Chondrocyte (in vitro differentiated cells): Measurements from ENCODE around the gene CREB1. TPM values are rescaled to one million over a fixed set of nuclear protein-coding genes. Genes with fewer than 3 reads are reported as not detected.

Experiments used
- DNase-seq: peaks from one replicate; pipeline ENCODE4 v3.0.0; 2021; ENCODE audit warnings: mixed read lengths, low spot score
- H3K27ac Mint-ChIP-seq: one replicate; pipeline ENCODE4 v1.8.0; 2021; ENCODE audit warnings: mild to moderate bottlenecking, moderate library complexity, mixed read lengths; ENCODE audit not compliant: unreplicated experiment
- H3K27me3 Mint-ChIP-seq: 2 replicates; pipeline ENCODE4 v1.8.0; 2021; ENCODE audit warnings: low read depth, mixed read lengths
- H3K36me3 Mint-ChIP-seq: 2 replicates; pipeline ENCODE4 v1.8.0; 2021; ENCODE audit warnings: low read depth, mixed read lengths
- H3K4me1 Mint-ChIP-seq: 2 replicates; pipeline ENCODE4 v1.8.0; 2021; ENCODE audit warnings: low read depth, mild to moderate bottlenecking, mixed read lengths
- H3K4me3 Mint-ChIP-seq: one replicate; pipeline ENCODE4 v1.8.0; 2021; ENCODE audit warnings: mild to moderate bottlenecking, moderate library complexity, mixed read lengths; ENCODE audit not compliant: unreplicated experiment
- H3K9me3 Mint-ChIP-seq: 2 replicates; pipeline ENCODE4 v1.8.0; 2021; ENCODE audit warnings: low read depth, mixed read lengths
- total RNA-seq: library from RNA; stranded (reverse); gene quantifications from 3 replicates; pipeline ENCODE4 v1.2.1, GENCODE V29; 2021
- TF ChIP-seq, protein P1 (sequence below): fragments of 200-600 bp; sonication (generic); IDR thresholded peaks from 2 replicates; pipeline ENCODE4 v1.5.0; 2021; ENCODE audit warnings: antibody characterized with exemption, mild to moderate bottlenecking, moderate library complexity

The CREB1 gene
- total RNA-seq, 1 donor from 2014 or later, result 54.2 TPM

DNA sequence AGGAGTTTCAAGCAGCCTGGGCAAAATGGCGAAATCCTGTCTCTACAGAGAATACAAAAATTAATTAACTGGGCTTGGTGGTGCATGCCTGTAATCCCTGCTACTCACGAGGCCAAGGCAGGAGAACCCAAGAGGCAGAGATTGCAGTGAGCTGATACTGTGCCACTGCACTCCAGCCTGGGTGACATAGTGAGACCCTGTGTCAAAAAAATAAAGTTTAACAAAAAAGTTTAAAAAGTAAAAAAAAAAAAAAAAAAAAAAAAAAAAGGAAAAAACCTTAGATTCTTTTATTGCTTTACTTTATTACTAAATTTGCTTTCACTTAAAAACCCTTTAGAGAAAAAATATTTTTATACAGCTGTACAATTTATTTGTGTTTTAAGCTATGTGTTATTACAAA, 10.7 kb downstream of the CREB1 start:
- Mint-ChIP-seq H3K4me1 (peaks cover 12% of the 10 kb centered on the region), H3K27ac (no peak overlapping the region), H3K36me3 (no peaks in the 10 kb centered on the region), H3K9me3 (no peaks in the 10 kb centered on the region), H3K4me3 (no peak overlapping the region), H3K27me3 (no peaks in the 10 kb centered on the region)
- TF ChIP-seq, protein P1, sequence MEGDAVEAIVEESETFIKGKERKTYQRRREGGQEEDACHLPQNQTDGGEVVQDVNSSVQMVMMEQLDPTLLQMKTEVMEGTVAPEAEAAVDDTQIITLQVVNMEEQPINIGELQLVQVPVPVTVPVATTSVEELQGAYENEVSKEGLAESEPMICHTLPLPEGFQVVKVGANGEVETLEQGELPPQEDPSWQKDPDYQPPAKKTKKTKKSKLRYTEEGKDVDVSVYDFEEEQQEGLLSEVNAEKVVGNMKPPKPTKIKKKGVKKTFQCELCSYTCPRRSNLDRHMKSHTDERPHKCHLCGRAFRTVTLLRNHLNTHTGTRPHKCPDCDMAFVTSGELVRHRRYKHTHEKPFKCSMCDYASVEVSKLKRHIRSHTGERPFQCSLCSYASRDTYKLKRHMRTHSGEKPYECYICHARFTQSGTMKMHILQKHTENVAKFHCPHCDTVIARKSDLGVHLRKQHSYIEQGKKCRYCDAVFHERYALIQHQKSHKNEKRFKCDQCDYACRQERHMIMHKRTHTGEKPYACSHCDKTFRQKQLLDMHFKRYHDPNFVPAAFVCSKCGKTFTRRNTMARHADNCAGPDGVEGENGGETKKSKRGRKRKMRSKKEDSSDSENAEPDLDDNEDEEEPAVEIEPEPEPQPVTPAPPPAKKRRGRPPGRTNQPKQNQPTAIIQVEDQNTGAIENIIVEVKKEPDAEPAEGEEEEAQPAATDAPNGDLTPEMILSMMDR, result no peak
- DNase-seq, result no peak

DNA sequence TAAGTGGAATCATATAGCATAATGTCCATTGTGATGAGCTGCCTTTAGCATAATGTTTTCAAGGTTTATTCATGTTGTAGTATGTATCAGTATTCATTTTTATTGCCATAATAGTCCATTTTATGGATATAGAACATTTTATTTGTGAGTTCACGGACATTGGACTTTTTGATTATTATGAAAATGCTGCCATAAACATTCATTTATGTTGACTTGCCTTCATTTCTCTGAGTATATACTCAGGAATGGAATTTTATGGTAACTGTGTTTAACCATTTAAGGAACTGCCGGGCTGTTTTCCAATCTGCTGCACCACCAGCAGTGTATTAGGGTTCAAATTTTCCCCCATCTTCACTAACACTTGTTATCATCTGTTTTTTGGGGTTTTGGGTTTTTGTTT, 12.2 kb downstream of the CREB1 start:
- no peaks in the 10 kb centered on the region for H3K36me3 Mint-ChIP-seq
- H3K4me3 Mint-ChIP-seq, result no peak overlapping the region
- H3K27me3 Mint-ChIP-seq, result no peaks in the 10 kb centered on the region

DNA sequence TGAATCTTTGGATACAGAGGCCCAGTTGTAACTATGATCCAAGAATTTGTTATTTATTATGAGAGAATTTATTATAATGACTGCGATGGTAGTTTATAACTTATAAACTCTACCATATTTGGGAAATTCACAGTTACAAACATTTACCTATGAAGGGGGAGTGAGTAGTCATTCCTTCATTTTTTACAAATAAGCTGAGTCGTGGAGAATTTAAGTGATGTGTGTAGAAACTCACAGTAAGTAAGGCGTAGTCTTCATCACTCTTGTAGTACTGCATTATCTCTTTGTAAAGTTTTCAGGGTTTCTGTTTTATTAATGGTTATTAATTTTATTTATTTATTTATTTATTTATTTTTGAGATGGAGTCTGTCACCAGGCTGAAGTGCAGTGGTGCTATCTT, 13.5 kb downstream of the CREB1 start:
- TF ChIP-seq, protein P1, result no peak
- Mint-ChIP-seq H3K27me3 (no peaks in the 10 kb centered on the region), H3K27ac (no peak overlapping the region)

More for the DNA sequence above, 12.2 kb downstream of the CREB1 start:
- Mint-ChIP-seq H3K27ac (no peak overlapping the region), H3K4me1 (peaks cover 19% of the 10 kb centered on the region), H3K9me3 (no peaks in the 10 kb centered on the region)
- no peak for DNase-seq
- TF ChIP-seq, protein P1, result no peak

DNA sequence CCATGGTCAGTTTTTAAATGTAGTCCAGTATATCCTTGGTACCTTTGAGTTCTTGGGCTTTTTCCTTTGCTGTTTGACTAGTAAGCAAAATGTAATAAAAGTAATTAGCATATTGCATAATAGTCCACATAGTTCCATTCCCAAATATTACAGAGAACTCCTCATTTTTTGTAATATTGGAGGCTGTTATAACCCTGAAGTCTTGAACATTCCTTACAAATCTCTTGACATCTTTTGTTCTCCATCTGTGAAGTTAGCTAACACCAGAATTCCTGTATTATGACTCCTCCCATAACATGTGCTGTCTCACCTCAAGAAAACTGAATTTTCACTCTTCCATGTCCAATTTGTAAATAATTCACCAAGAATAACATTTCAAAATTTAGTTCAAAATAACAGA, 17.1 kb downstream of the CREB1 start:
- H3K4me1 Mint-ChIP-seq, result peaks cover 44% of the 10 kb centered on the region
- no peak for DNase-seq
- H3K27ac Mint-ChIP-seq, result peak overlapping the region; percentile 37
- TF ChIP-seq, protein P1, result no peak
- H3K9me3 Mint-ChIP-seq, result no peaks in the 10 kb centered on the region
- no peak overlapping the region for H3K4me3 Mint-ChIP-seq
- no peaks in the 10 kb centered on the region for H3K36me3 Mint-ChIP-seq
- no peaks in the 10 kb centered on the region for H3K27me3 Mint-ChIP-seq

More for the DNA sequence above, 13.5 kb downstream of the CREB1 start:
- Mint-ChIP-seq H3K36me3 (no peaks in the 10 kb centered on the region), H3K4me1 (peaks cover 27% of the 10 kb centered on the region), H3K9me3 (no peaks in the 10 kb centered on the region), H3K4me3 (no peak overlapping the region)
- no peak for DNase-seq

DNA sequence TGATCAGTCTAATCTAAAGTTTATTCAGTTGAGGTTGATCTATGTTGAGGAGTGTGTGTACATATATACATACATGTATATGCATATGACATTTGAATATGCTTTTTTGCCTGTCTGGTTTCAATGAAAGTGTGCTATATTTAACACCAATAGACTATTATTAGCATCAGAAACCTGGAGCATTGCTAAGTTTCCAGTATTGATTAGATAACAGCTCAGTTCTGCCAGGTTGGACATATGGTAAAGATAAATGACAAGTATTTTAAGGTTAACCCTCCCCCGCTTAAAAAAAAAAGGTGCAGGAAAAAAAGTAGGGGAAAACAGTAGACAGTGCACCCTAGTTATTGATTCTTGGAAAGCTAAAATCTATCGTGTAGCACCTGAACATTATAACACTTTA, 19.4 kb downstream of the CREB1 start:
- H3K36me3 Mint-ChIP-seq, result no peaks in the 10 kb centered on the region
- peaks cover 46% of the 10 kb centered on the region for H3K4me1 Mint-ChIP-seq
- H3K27ac Mint-ChIP-seq, result peak overlapping the region; percentile 85
- TF ChIP-seq, protein P1, result no peak
- no peaks in the 10 kb centered on the region for H3K27me3 Mint-ChIP-seq
- H3K9me3 Mint-ChIP-seq, result no peaks in the 10 kb centered on the region
- H3K4me3 Mint-ChIP-seq, result no peak overlapping the region
- DNase-seq, result no peak
